CD4-positive, alpha-beta T cell treated with Interleukin-4 for 1 hour (primary cell): ENCODE measurements around the gene DIP2C.
"Not testable (repeated sequence)": the region's sequence is repeated elsewhere in the genome, so short reads cannot be mapped to it uniquely, and the experiment has no call there.

Source experiments
- DNase-seq, 2 donors: peaks; one replicate each; pipeline ENCODE4 v3.0.0-alpha.2; 2020 to 2022

DIP2C gene

GRCh38 chr10:625333-625696 lies 64.2 kb downstream of the DIP2C start:
- no peak for DNase-seq

- DNase-seq = no peak
Measured at GRCh38 chr10:624605-625332, 64.7 kb downstream of the DIP2C start.

GRCh38 chr10:624312-624604 lies 65.2 kb downstream of the DIP2C start:
- no peak for DNase-seq

- DNase-seq = no peak
Measured at GRCh38 chr10:623477-624311, 65.8 kb downstream of the DIP2C start.

- no peak for DNase-seq
Measured at GRCh38 chr10:623014-623413, 66.5 kb downstream of the DIP2C start.

GRCh38 chr10:621981-622740 lies 67.3 kb downstream of the DIP2C start:
- no peak for DNase-seq

- DNase-seq = no peak
Measured at GRCh38 chr10:621513-621912, 68.0 kb downstream of the DIP2C start.

GRCh38 chr10:620971-621370 lies 68.5 kb downstream of the DIP2C start:
- no peak for DNase-seq

GRCh38 chr10:620417-620816 lies 69.1 kb downstream of the DIP2C start:
- no peak for DNase-seq

GRCh38 chr10:619710-620109 lies 69.8 kb downstream of the DIP2C start:
- DNase-seq = no peak

GRCh38 chr10:618229-618989 lies 71.1 kb downstream of the DIP2C start:
- DNase-seq = no peak

- DNase-seq = no peak
Measured at GRCh38 chr10:617471-617870, 72.0 kb downstream of the DIP2C start.

- DNase-seq = no peak
Measured at GRCh38 chr10:615583-616152, 73.8 kb downstream of the DIP2C start.

- no peak for DNase-seq
Measured at GRCh38 chr10:614790-615582, 74.5 kb downstream of the DIP2C start.

GRCh38 chr10:614139-614711 lies 75.2 kb downstream of the DIP2C start:
- DNase-seq = no peak

GRCh38 chr10:613271-614138 lies 76.0 kb downstream of the DIP2C start:
- DNase-seq = no peak

- no peak for DNase-seq
Measured at GRCh38 chr10:612696-613095, 76.8 kb downstream of the DIP2C start.

- DNase-seq = not testable (repeated sequence)
Measured at GRCh38 chr10:610642-611305, 78.7 kb downstream of the DIP2C start.

GRCh38 chr10:609868-610545 lies 79.5 kb downstream of the DIP2C start:
- no peak for DNase-seq
